Mammary microvascular endothelial cell (primary cell): ENCODE data around the gene ZNF469. TPM values are rescaled to one million over a fixed set of nuclear protein-coding genes. Genes with fewer than 3 reads are reported as not detected.

Experiments used
- total RNA-seq: library from RNA; depleted of rRNA; stranded (reverse); fragments of >200 nt; gene quantifications from 2 replicates; pipeline ENCODE4 v1.2.3, GENCODE V29; 2015

The ZNF469 gene
- total RNA-seq, result 0.87 and 1.1 TPM in 2 replicates

DNA sequence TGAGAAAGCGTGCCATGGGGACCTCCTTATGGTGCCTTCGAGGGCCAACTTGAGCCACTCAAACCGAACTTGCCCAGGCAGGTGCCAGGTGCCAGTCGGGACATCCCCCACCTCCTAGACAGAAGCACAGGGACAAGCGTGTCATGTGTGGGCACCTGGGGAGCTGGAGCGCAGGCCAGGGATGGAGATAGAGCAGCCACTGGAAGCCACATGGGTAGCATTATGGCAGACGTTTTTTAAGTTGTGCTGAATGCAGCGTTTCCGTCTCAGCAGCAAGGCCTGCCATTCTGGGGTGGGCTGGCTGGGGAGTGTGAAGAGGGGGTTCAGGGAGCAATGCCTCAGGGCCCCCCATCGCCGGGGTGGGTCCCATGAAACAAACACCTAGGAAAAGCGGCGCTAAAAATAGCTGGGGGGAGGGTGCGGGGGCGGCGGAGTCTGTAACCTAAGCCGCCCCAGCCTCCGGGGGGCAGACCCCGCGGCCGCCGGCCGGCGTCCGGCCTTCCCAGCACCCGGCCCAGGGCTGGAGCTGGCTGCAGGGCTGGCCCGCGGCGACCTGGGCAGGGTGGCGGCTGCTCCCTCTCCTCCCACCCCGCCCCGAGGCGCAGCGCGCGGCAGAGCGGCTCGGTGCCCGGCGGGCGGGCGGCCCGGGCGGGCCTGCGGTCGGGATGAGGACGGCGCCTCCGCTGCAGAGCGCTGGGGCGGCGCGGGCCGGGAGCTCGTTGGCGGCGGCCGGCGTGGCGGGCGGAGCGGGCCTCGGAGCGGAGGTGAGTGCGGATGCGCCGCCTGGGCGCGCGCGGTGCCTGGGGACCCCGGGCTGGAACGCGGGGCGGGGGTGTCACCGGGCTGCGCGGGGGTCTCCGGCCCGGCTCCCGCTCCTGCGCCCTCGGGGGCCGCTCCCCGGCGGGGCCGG is at the start of gene ZNF469:
Gene ZNF469, plus strand, starts transcription at position 469 of the 910 bp plus-strand sequence. CDS start 44,512 bp downstream, outside the sequence.

Other genes with a start within 250 kb of the ZNF469 start
- 0.93 and 1.3 TPM in 2 replicates for gene ZFPM1, start 70.3 kb downstream of the ZNF469 start, total RNA-seq
- gene ZC3H18, start 187.4 kb downstream of the ZNF469 start, total RNA-seq, result 16.8 and 21.0 TPM in 2 replicates